ENCODE measurements around the gene NEDD9.

GRCh38 chr6:11183761-11184362 is 48.6 kb downstream of the NEDD9 start:
- no peak for TF ChIP-seq EP300 (IDR thresholded peaks at IDR 0.05; ENCODE audit: borderline replicate concordance in 1 of 2, low read depth in 1 of 2, low read length in 1 of 2)
- TF ChIP-seq RFX5 (IDR thresholded peaks at IDR 0.05; ENCODE audit: low read length), result no peak
- TF ChIP-seq ZBTB33 (IDR thresholded peaks at IDR 0.05; ENCODE audit: borderline replicate concordance, low read depth), result no peak
- no peak for TF ChIP-seq GABPA (IDR thresholded peaks at IDR 0.05; ENCODE audit: low read depth)
- no peak for TF ChIP-seq CTCF (IDR thresholded peaks at IDR 0.05)
- TF ChIP-seq POLR2AphosphoS5 (IDR thresholded peaks at IDR 0.05; ENCODE audit: low read depth, low read length), result no peak
- TF ChIP-seq REST (IDR thresholded peaks at IDR 0.05; ENCODE audit: low read depth, low read length), result no peak
